KMS-11 (cell line): ENCODE results near the gene DNAJC7.

Experiments
- H2AFZ ChIP-seq: fragments of 200-600 bp; sonication (generic); 2 replicates; pipeline ENCODE4 v1.6.1; 2016; ENCODE audit warnings: antibody characterized with exemption, mixed run types, low read depth
- H3K27ac ChIP-seq: fragments of 200-600 bp; sonication (generic); 2 replicates; pipeline ENCODE4 v1.6.1; 2016; ENCODE audit warnings: mild to moderate bottlenecking, mixed run types
- H3K27me3 ChIP-seq: fragments of 200-600 bp; sonication (generic); 2 replicates; pipeline ENCODE4 v1.6.1; 2017; ENCODE audit warnings: mild to moderate bottlenecking, low read depth, mixed run types, moderate library complexity; ENCODE audit not compliant: insufficient read depth
- H3K36me3 ChIP-seq: fragments of 200-600 bp; sonication (generic); 2 replicates; pipeline ENCODE4 v1.6.1; 2017; ENCODE audit warnings: mild to moderate bottlenecking, mixed run types; ENCODE audit not compliant: insufficient read depth
- H3K4me1 ChIP-seq: fragments of 200-600 bp; sonication (generic); 2 replicates; pipeline ENCODE4 v1.6.1; 2016; ENCODE audit warnings: mild to moderate bottlenecking, low read depth, mixed run types; ENCODE audit not compliant: poor library complexity, severe bottlenecking
- H3K4me2 ChIP-seq: fragments of 200-600 bp; sonication (generic); 2 replicates; pipeline ENCODE4 v1.7.0; 2016; ENCODE audit warnings: mild to moderate bottlenecking, mixed run types
- H3K4me3 ChIP-seq: fragments of 200-600 bp; sonication (generic); IDR thresholded peaks from 2 replicates; pipeline ENCODE4 v1.6.1; 2017; ENCODE audit warnings: low read depth, low read length, mixed read lengths; ENCODE audit not compliant: insufficient read depth
- H3K79me2 ChIP-seq: fragments of 200-600 bp; sonication (generic); 2 replicates; pipeline ENCODE4 v1.6.1; 2016; ENCODE audit warnings: low read depth, mixed run types; ENCODE audit not compliant: insufficient read depth
- H3K9ac ChIP-seq: fragments of 200-600 bp; sonication (generic); 2 replicates; pipeline ENCODE4 v1.6.1; 2016; ENCODE audit warnings: mild to moderate bottlenecking, mixed run types
- H4K20me1 ChIP-seq: fragments of 200-600 bp; sonication (generic); 2 replicates; pipeline ENCODE4 v1.6.1; 2016; ENCODE audit warnings: mild to moderate bottlenecking, mixed run types; ENCODE audit not compliant: insufficient read depth
- TF ChIP-seq, protein P1 (sequence below): fragments of 200-600 bp; sonication (generic); conservative IDR thresholded peaks from 2 replicates; pipeline ENCODE4 v1.6.1; 2017; ENCODE audit warnings: low read depth, mild to moderate bottlenecking, antibody characterized with exemption, low read length, moderate library complexity, mixed read lengths

DNAJC7 gene

DNA sequence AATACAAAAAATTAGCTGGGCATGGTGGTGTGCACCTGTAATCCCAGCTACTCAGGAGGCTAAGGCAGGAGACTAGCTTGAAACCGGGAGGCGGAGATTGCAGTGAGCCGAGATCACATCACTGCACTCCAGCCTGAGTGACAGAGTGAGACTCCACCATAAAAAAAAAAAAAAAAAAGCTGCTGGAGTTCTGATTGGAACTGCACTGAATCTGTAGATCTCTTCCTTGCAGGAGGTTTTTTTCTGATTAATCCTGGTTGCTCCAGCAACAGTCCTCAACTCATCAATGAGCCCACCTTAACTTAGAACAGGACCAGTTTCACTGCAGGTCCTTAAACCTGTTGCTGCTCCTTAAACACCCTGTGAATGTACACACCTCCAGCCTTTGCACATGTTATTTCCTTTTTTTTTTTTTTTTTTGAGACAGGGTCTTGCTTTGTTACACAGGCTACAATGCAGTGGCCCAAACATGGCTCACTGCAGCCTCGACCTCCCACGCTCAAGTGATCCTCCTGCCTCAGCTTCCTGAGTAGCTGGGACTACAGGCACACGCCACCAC is 88.5 kb downstream of the DNAJC7 start:
- no peak overlapping the region for H2AFZ ChIP-seq
- no peaks in the 10 kb centered on the region for H3K27me3 ChIP-seq
- no peaks in the 10 kb centered on the region for H4K20me1 ChIP-seq
- TF ChIP-seq, protein P1, sequence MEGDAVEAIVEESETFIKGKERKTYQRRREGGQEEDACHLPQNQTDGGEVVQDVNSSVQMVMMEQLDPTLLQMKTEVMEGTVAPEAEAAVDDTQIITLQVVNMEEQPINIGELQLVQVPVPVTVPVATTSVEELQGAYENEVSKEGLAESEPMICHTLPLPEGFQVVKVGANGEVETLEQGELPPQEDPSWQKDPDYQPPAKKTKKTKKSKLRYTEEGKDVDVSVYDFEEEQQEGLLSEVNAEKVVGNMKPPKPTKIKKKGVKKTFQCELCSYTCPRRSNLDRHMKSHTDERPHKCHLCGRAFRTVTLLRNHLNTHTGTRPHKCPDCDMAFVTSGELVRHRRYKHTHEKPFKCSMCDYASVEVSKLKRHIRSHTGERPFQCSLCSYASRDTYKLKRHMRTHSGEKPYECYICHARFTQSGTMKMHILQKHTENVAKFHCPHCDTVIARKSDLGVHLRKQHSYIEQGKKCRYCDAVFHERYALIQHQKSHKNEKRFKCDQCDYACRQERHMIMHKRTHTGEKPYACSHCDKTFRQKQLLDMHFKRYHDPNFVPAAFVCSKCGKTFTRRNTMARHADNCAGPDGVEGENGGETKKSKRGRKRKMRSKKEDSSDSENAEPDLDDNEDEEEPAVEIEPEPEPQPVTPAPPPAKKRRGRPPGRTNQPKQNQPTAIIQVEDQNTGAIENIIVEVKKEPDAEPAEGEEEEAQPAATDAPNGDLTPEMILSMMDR, result no peak
- H3K36me3 ChIP-seq, result no peaks in the 10 kb centered on the region
- H3K4me3 ChIP-seq, result no peak overlapping the region
- H3K4me1 ChIP-seq, result peaks cover 22% of the 10 kb centered on the region
- H3K4me2 ChIP-seq, result peak overlapping the region; percentile 75; the same call in 1 of the 2 replicates
- no peak overlapping the region for H3K27ac ChIP-seq
- H3K9ac ChIP-seq, result no peak overlapping the region
- H3K79me2 ChIP-seq, result no peaks in the 10 kb centered on the region; the same call in 1 of the 2 replicates
